Loucy (cell line): Measurements from ENCODE around the gene GEMIN7.

Experiments used
- CTCF ChIP-seq: fragments of 200-600 bp; sonication (generic); conservative IDR thresholded peaks from 2 replicates; pipeline ENCODE4 v1.5.1; 2014; ENCODE audit warnings: mild to moderate bottlenecking, antibody characterized with exemption, low read length
- EZH2phosphoT487 ChIP-seq: fragments of 200-600 bp; IDR thresholded peaks from 2 replicates; pipeline ENCODE4 v1.6.1; 2018; ENCODE audit warnings: antibody characterized with exemption, mild to moderate bottlenecking, moderate library complexity, borderline replicate concordance

GRCh38 chr19:45038931-45039893, 39.8 kb upstream of the GEMIN7 start, which contains the start of gene CLASRP:
- TF ChIP-seq CTCF, result no peak
- no peak for TF ChIP-seq EZH2phosphoT487
